ENCODE results near the gene DLX5. TPM values are rescaled to one million over a fixed set of nuclear protein-coding genes. Genes with fewer than 3 reads are reported as not detected.

The DLX5 gene
- total RNA-seq, 4 donors from 2014 or later: 0.54 to 1.5 (median 0.67) TPM; not detected in 1

GRCh38 chr7:96976106-96976505 lies 48.5 kb downstream of the DLX5 start:
- no peaks in the 10 kb centered on the region for H3K36me3 ChIP-seq
- intact Hi-C loops (cut with DNase I): no loop called here
- no peaks in the 10 kb centered on the region for H3K9me3 ChIP-seq
- TF ChIP-seq CTCF (IDR thresholded peaks at IDR 0.05): no peak
- no peak for TF ChIP-seq POLR2A (IDR thresholded peaks at IDR 0.05)
- no peak overlapping the region for H3K4me3 ChIP-seq (replicated peaks in 1 of 3)
- no peak overlapping the region for H3K27ac ChIP-seq
- no peak for DNase-seq
- H3K4me1 ChIP-seq: no peaks in the 10 kb centered on the region
- 62 to 71% methylated on average over 2 of the region's 2 CpGs for WGBS, 2 donors
- no peaks in the 10 kb centered on the region for H3K27me3 ChIP-seq

GRCh38 chr7:96973986-96974385 lies 50.6 kb downstream of the DLX5 start:
- 31 to 34% methylated on average over 2 of the region's 2 CpGs for WGBS, 2 donors
- TF ChIP-seq CTCF (IDR thresholded peaks at IDR 0.05) (no peak), POLR2A (IDR thresholded peaks at IDR 0.05) (no peak)
- no peaks in the 10 kb centered on the region for H3K36me3 ChIP-seq
- DNase-seq: no peak
- H3K27ac ChIP-seq: no peak overlapping the region
- no peaks in the 10 kb centered on the region for H3K9me3 ChIP-seq
- no peaks in the 10 kb centered on the region for H3K27me3 ChIP-seq
- no peaks in the 10 kb centered on the region for H3K4me1 ChIP-seq
- intact Hi-C loops (cut with DNase I): no loop called here
- H3K4me3 ChIP-seq (replicated peaks in 1 of 3): no peak overlapping the region

GRCh38 chr7:96970739-96971138 lies 53.9 kb downstream of the DLX5 start:
- Histone ChIP-seq H3K9me3 (no peaks in the 10 kb centered on the region), H3K4me3 (replicated peaks in 1 of 3) (no peak overlapping the region), H3K36me3 (no peaks in the 10 kb centered on the region), H3K27ac (no peak overlapping the region), H3K4me1 (no peaks in the 10 kb centered on the region), H3K27me3 (no peaks in the 10 kb centered on the region)
- no peak for DNase-seq
- TF ChIP-seq POLR2A (IDR thresholded peaks at IDR 0.05) (no peak), CTCF (IDR thresholded peaks at IDR 0.05) (no peak)
- intact Hi-C loops (cut with DNase I): no loop called here

Small RNA genes within 50 kb of the gene (small RNA-seq; reads per million reads assigned to genes)
- not detected for gene RF01778

Other genes starting within 250 kb of the DLX5 start
- under 1 TPM in 1 of 4 donors, not detected in 3; 0.81 TPM for gene DLX6, start 19.3 kb downstream of the DLX5 start, total RNA-seq
- 10 to 100 TPM in 3 of 4 donors, 1 to 10 TPM in 1; 6.4 to 20.8 (median 11.3) TPM for gene SDHAF3, start 92.9 kb upstream of the DLX5 start, total RNA-seq